Measurements from ENCODE around the gene SNAPIN. TPM values are rescaled to one million over a fixed set of nuclear protein-coding genes. Genes with fewer than 3 reads are reported as not detected.

The SNAPIN gene
- total RNA-seq, 1 donor from 2014 or later = 40.3 TPM

- Mint-ChIP-seq H3K27me3 (no peaks in the 10 kb centered on the region), H3K9me3 (no peaks in the 10 kb centered on the region), H3K36me3 (no peaks in the 10 kb centered on the region), H3K27ac (peak overlapping the region; percentile 54), H3K4me3 (peak overlapping the region; percentile 80), H3K4me1 (ENCODE audit: unreplicated experiment) (peaks cover 46% of the 10 kb centered on the region)
- no peak for TF ChIP-seq CTCF (conservative IDR thresholded peaks at IDR 0.05)
- DNase-seq (ENCODE audit: extremely low spot score, unreplicated experiment) = no peak
Observed at GRCh38 chr1:153611356-153611755, 47.1 kb upstream of the SNAPIN start.

GRCh38 chr1:153612111-153612754 lies 46.3 kb upstream of the SNAPIN start:
- TF ChIP-seq CTCF (conservative IDR thresholded peaks at IDR 0.05) = no peak
- H3K27ac Mint-ChIP-seq = peak overlapping the region; percentile 54
- peaks cover 52% of the 10 kb centered on the region for H3K4me1 Mint-ChIP-seq (ENCODE audit: unreplicated experiment)

GRCh38 chr1:153612755-153613331 lies 45.7 kb upstream of the SNAPIN start, which contains the start of gene S100A16:
S100A16 (minus strand) TSS chr1:153613137; CDS start chr1:153608151, 4,986 bp downstream.
- Mint-ChIP-seq H3K4me3 (peak within 1 kb of the TSS; percentile 85), H3K27ac (peak within 1 kb of the TSS; percentile 54), H3K9me3 (no peaks in the 10 kb centered on the region), H3K36me3 (no peaks in the 10 kb centered on the region), H3K4me1 (ENCODE audit: unreplicated experiment) (peaks cover 52% of the 10 kb centered on the region), H3K27me3 (no peaks in the 10 kb centered on the region)
- no peak for DNase-seq (ENCODE audit: extremely low spot score, unreplicated experiment)
- no peak for TF ChIP-seq CTCF (conservative IDR thresholded peaks at IDR 0.05)

More at GRCh38 chr1:153612111-153612754, 46.3 kb upstream of the SNAPIN start:
- Mint-ChIP-seq H3K27me3 (no peaks in the 10 kb centered on the region), H3K4me3 (peak overlapping the region; percentile 80), H3K36me3 (no peaks in the 10 kb centered on the region), H3K9me3 (no peaks in the 10 kb centered on the region)
- no peak for DNase-seq (ENCODE audit: extremely low spot score, unreplicated experiment)

- H3K9me3 Mint-ChIP-seq = no peaks in the 10 kb centered on the region
- H3K36me3 Mint-ChIP-seq = no peaks in the 10 kb centered on the region
- H3K4me3 Mint-ChIP-seq = peak overlapping the region; percentile 80
- H3K4me1 Mint-ChIP-seq (ENCODE audit: unreplicated experiment) = peaks cover 52% of the 10 kb centered on the region
- no peaks in the 10 kb centered on the region for H3K27me3 Mint-ChIP-seq
- no peak for TF ChIP-seq CTCF (conservative IDR thresholded peaks at IDR 0.05)
- H3K27ac Mint-ChIP-seq = peak overlapping the region; percentile 54
- no peak for DNase-seq (ENCODE audit: extremely low spot score, unreplicated experiment)
Observed at GRCh38 chr1:153613406-153613805, 45.1 kb upstream of the SNAPIN start.

GRCh38 chr1:153614189-153614900 lies 44.2 kb upstream of the SNAPIN start:
- peak overlapping the region; percentile 54 for H3K27ac Mint-ChIP-seq
- peaks cover 42% of the 10 kb centered on the region for H3K4me1 Mint-ChIP-seq (ENCODE audit: unreplicated experiment)
- peak overlapping the region; percentile 85 for H3K4me3 Mint-ChIP-seq

More at GRCh38 chr1:153614189-153614900, 44.2 kb upstream of the SNAPIN start:
- Mint-ChIP-seq H3K27me3 (no peaks in the 10 kb centered on the region), H3K36me3 (no peaks in the 10 kb centered on the region), H3K9me3 (no peaks in the 10 kb centered on the region)
- TF ChIP-seq CTCF (conservative IDR thresholded peaks at IDR 0.05) = no peak
- DNase-seq (ENCODE audit: extremely low spot score, unreplicated experiment) = no peak

All from type B pancreatic cell (in vitro differentiated cells).